IPS-NIHi11 (cell line): ENCODE results near the gene MMP13.
"Not testable (repeated sequence)": the region's sequence is repeated elsewhere in the genome, so short reads cannot be mapped to it uniquely, and the experiment has no call there.

Experiments used
- DNase-seq: peaks from one replicate; pipeline ENCODE4 v3.0.0; 2012; ENCODE audit warnings: mixed read lengths, low spot score

MMP13 gene

DNA sequence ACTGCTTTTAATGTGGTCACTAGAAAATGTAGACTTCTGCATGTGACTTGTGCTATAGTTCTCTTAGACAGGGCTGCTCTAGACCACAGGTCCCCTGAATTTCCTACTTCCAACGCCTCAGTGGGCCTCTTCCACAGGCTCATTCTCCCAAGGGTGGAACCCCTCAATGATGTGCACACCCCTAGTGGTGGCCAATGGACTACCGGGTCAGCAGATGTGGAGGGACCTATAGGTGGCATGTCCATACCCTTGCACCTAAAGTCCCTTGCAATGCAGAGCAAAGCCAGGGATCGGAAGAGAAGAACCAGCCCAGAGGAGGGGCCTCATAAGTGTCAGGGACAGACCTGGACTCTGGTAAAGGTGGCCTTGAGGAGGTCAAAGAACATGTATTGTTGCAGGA, 20.0 kb downstream of the MMP13 start:
- no peak for DNase-seq

GRCh38 chr11:102934735-102935134, 20.8 kb downstream of the MMP13 start:
- no peak for DNase-seq

DNA sequence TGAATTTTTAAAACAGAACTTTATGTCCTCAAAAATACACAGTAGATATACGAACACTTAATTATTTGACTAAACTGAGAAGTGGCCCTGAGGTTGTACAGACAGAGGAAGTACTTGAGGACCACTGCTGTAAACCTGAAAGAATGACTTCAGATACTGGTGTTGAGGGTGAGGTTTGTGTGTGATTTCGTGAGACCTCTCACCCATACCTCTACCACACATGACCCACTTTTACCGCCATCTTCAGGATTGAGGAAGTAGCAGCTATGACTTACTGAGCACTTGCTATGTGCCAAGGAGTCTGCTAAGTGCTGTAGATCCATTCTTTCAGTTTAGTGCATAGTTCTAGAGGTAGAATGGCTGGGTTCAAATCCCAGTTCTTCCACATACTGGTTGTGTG, 21.9 kb downstream of the MMP13 start:
- no peak for DNase-seq

- no peak for DNase-seq
These were observed 22.9 kb downstream of the MMP13 start for GRCh38 chr11:102932678-102933077.

- DNase-seq: no peak
These were observed 25.1 kb downstream of the MMP13 start for GRCh38 chr11:102930451-102930850.

DNA sequence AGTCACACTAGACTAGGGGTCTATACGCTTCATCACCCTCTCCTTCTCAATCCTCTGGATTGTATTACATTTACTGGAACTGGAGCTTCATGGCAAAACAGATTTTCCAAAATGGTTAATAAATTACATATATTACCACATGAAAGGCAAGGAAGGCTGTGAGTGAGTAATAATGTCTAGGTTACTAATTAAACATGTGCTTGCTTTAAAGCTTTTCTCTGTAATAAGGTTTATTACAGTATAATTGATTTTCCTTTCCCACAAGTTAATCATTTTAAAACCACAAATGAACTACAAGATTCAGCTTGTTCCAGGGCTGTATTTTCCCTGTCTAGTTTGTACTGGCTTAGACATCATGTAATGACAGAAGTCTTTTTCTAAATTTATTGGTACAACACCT, 25.6 kb downstream of the MMP13 start:
- no peak for DNase-seq

- DNase-seq: no peak
These were observed 26.4 kb downstream of the MMP13 start for GRCh38 chr11:102929166-102929565.

GRCh38 chr11:102928247-102928646, 27.3 kb downstream of the MMP13 start:
- DNase-seq: no peak

DNA sequence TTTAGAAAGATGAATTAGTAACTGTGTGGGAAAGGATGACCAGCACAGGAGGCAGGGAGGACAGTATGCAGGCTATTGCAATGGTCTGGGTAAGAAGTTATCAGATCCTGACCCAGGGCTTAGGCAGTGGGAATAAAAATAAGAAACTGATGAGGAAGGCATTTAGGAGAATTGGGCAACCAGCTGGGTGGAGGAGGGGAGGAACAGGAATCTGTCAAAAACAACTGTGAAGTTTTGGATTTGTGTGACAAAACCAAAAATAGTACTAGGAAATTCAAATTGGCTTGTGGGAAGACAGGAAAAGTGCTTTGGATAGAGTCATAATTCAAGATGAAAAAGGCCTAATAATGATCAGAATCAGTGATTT, 27.9 kb downstream of the MMP13 start:
- DNase-seq: no peak

- no peak for DNase-seq
These were observed 28.4 kb downstream of the MMP13 start for GRCh38 chr11:102926961-102927623.

DNA sequence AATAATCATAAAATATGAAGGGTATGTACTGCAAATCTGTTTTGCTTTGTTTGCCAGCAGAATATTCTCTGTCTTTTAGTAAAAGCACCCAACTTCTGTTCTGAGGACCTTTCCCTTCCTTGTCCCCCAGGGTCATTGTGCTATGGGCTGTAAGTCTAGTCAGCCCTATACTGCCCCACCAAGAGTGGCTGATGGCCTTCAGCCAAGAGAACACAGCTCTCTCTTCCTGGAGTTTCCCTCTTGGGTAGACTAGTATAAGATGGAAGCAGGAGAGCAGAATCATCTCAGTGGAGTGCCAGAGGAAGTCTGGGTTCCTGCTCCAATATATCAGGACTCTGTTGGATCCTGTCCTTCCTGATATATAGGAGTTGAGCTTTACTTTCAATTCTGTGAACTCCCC, 29.0 kb downstream of the MMP13 start:
- no peak for DNase-seq

GRCh38 chr11:102925988-102926387, 29.5 kb downstream of the MMP13 start:
- DNase-seq: no peak

GRCh38 chr11:102924851-102925380, 30.6 kb downstream of the MMP13 start:
- no peak for DNase-seq

- DNase-seq: no peak
These were observed 33.8 kb downstream of the MMP13 start for GRCh38 chr11:102921587-102922220.

DNA sequence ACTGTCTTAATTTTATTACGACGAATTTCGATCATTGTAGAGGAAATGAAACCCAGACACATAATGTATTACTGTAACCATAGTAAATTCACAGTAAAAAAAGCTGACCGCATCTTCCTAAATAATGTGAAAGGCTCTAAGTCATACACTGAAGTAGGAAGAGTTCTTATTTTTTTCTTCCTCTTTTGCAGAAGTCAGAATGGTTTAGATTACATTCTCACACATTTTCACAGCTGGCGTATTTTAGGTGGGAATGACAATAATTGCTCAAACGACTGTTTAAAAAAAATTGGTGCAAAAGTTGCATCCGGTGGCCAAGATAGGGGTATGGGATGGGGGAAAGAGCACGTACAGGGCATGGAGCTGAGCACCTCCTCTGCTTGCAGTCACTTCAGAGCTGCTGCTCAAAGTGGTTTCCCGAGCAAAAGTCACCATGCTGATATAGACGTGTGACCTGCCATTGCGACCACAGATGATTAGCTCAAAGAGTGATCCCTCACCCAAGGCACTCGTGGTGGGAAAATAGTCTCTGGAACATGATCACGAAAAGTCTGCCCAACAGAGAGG, 35.3 kb downstream of the MMP13 start:
- DNase-seq: no peak

DNA sequence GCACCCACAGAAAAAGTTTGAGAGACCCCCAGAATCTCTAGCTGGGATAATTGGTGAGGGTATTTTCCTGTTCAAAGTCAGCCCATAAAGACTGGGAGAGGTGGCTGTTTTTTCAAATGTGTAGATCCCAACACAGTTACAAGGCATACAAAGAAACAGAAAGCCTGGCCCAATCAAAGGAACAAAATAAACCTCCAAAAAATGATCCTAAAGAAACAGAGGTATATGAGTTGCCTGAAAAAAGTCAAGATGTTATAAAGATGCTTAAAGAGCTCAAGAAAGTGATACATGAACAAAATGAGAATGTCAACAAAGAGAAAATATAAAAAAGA, 40.5 kb downstream of the MMP13 start:
- DNase-seq: no peak

DNA sequence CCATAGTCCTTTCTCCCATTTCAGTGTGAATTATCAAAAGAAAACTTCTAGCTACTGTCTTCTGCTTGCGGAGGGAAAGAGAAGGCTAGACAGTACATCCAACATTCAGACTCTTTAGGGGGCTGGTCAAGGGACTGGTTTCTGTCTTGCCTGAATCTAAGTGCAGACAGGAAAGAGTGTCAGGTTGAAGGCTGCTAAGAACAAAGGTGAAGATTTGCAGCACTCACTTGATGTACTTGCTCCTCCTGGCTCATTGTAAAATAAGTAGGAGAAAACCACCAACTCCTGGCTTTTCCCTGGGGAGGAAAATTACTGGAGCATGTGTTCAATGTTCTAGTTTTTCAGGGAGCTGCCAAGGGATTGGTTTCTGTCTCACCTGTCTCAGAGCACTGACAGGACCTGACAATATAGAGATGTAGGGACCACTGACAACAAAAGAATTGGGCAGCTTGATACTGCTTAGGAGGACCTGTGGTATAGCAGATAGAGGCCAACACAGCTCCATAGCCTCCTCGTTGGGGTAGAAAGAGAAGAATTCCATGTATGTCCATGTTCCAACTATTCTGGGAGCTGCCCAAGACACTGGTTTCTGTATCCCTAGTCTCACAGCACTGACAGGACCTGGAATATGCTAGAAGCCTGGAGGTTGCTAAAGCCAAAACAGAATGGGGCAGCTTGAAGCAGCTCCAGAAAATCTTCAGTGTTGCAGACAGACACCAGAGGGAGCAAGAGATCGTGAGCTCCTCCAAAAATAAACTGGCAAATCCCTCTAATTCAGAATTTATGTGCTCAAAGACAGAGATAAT, 41.1 kb downstream of the MMP13 start:
- peak; percentile 59 for DNase-seq

- no peak for DNase-seq
These were observed 43.1 kb downstream of the MMP13 start for GRCh38 chr11:102912482-102912830.

DNA sequence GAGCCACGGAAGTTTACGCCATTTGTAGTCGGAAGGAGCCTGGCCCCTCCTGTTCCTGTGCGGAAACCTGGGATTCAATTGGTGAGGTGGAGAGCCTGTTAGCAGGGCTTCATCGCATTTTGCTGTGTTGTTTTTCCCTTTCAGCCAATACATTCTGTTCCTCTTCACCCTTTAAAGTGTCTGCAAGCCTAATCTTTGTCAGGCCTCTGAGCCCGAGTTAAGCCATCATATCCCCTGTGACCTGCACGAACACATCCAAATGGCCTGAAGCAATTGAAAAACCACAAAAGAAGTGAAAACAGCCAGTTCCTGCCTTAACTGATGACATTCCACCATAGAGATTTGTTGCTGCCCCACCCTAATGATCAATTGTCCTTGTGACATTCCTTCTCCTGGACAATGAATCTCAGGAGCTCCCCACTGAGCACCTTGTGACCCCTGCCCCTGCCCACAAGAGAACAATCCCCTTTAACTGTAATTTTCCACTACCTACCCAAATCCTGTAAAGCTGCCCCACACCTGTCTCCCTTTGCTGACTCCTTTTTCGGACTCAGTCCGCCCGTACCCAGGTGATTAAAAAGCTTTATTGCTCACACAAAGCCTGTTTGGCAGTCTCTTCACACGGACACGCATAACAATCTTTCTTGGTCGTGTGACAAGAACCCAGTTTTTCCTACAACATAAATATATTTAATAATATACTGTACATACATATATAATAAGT, 43.6 kb downstream of the MMP13 start:
- no peak for DNase-seq

- DNase-seq: not testable (repeated sequence)
These were observed 49.7 kb downstream of the MMP13 start for GRCh38 chr11:102905848-102906247.

DNA sequence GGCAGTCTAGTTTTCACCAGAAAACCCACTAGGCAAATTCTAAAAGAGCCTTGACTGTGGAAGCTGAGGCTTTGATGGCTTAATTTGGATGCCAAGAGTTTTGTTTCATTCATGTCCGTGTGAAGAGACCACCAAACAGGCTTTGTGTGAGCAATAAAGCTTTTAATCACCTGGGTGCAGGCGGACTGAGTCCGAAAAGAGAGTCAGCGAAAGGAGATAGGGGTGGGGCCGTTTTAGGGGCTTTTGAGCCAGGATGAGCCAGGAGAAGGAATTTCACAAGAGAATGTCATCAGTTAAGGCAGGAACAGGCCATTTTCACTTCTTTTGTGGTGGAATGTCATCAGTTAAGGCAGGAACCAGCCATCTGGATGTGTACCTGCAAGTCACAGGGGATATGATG, 51.6 kb downstream of the MMP13 start:
- DNase-seq: not testable (repeated sequence)

- DNase-seq: no peak
These were observed 55.2 kb downstream of the MMP13 start for GRCh38 chr11:102900346-102900745.
